ENCODE data around the gene HBB. TPM values are rescaled to one million over a fixed set of nuclear protein-coding genes. Genes with fewer than 3 reads are reported as not detected.

Gene HBB
- total RNA-seq, 1 donor from 2014 or later = 100 TPM

- DNase-seq = no peak
- H3K36me3 ChIP-seq = no peaks in the 10 kb centered on the region
- H3K4me1 ChIP-seq = no peaks in the 10 kb centered on the region
- TF ChIP-seq CTCF (IDR thresholded peaks at IDR 0.05; ENCODE audit: borderline replicate concordance) = no peak
- H3K9me3 ChIP-seq (replicated peaks) = no peaks in the 10 kb centered on the region
- H3K4me3 ChIP-seq = no peak overlapping the region
- H3K27ac ChIP-seq (replicated peaks) = no peak overlapping the region
- intact Hi-C loops (cut with micrococcal nuclease) = no loop called here
- peaks cover 11% of the 10 kb centered on the region for H3K27me3 ChIP-seq (ENCODE audit: low read depth)
Measured at GRCh38 chr11:5227681-5228080, 810 bp upstream of the HBB start.

GRCh38 chr11:5225480-5225871, 1.4 kb downstream of the HBB start:
- H3K4me1 ChIP-seq = no peaks in the 10 kb centered on the region
- peaks cover 5% of the 10 kb centered on the region for H3K9me3 ChIP-seq (replicated peaks)
- DNase-seq = no peak
- no peak overlapping the region for H3K4me3 ChIP-seq
- no peak overlapping the region for H3K27ac ChIP-seq (replicated peaks)
- H3K36me3 ChIP-seq = no peaks in the 10 kb centered on the region
- intact Hi-C loops (cut with micrococcal nuclease) = no loop called here
- peaks cover 13% of the 10 kb centered on the region for H3K27me3 ChIP-seq (ENCODE audit: low read depth)
- no peak for TF ChIP-seq CTCF (IDR thresholded peaks at IDR 0.05; ENCODE audit: borderline replicate concordance)

GRCh38 chr11:5224538-5225479, 2.1 kb downstream of the HBB start:
- intact Hi-C loops (cut with micrococcal nuclease) = no loop called here

GRCh38 chr11:5223686-5224085, 3.2 kb downstream of the HBB start:
- DNase-seq = no peak
- H3K36me3 ChIP-seq = no peaks in the 10 kb centered on the region
- intact Hi-C loops (cut with micrococcal nuclease) = no loop called here
- peaks cover 13% of the 10 kb centered on the region for H3K27me3 ChIP-seq (ENCODE audit: low read depth)
- peaks cover 5% of the 10 kb centered on the region for H3K9me3 ChIP-seq (replicated peaks)
- no peak overlapping the region for H3K27ac ChIP-seq (replicated peaks)
- H3K4me3 ChIP-seq = no peak overlapping the region
- no peak for TF ChIP-seq CTCF (IDR thresholded peaks at IDR 0.05; ENCODE audit: borderline replicate concordance)
- H3K4me1 ChIP-seq = no peaks in the 10 kb centered on the region

More at GRCh38 chr11:5224538-5225479, 2.1 kb downstream of the HBB start:
- Histone ChIP-seq H3K9me3 (replicated peaks) (peaks cover 5% of the 10 kb centered on the region), H3K4me1 (no peaks in the 10 kb centered on the region), H3K36me3 (no peaks in the 10 kb centered on the region), H3K27me3 (ENCODE audit: low read depth) (peaks cover 13% of the 10 kb centered on the region), H3K27ac (replicated peaks) (no peak overlapping the region), H3K4me3 (no peak overlapping the region)
- DNase-seq = no peak
- no peak for TF ChIP-seq CTCF (IDR thresholded peaks at IDR 0.05; ENCODE audit: borderline replicate concordance)

GRCh38 chr11:5223146-5223545, 3.7 kb downstream of the HBB start:
- intact Hi-C loops (cut with micrococcal nuclease) = no loop called here

More at GRCh38 chr11:5223146-5223545, 3.7 kb downstream of the HBB start:
- H3K4me1 ChIP-seq = no peaks in the 10 kb centered on the region
- peaks cover 5% of the 10 kb centered on the region for H3K9me3 ChIP-seq (replicated peaks)
- no peak for DNase-seq
- no peaks in the 10 kb centered on the region for H3K36me3 ChIP-seq
- H3K27me3 ChIP-seq (ENCODE audit: low read depth) = peaks cover 10% of the 10 kb centered on the region
- no peak for TF ChIP-seq CTCF (IDR thresholded peaks at IDR 0.05; ENCODE audit: borderline replicate concordance)
- H3K27ac ChIP-seq (replicated peaks) = no peak overlapping the region
- H3K4me3 ChIP-seq = no peak overlapping the region

Data from left ventricle myocardium inferior (tissue), 1 donor.